ENCODE data around the gene VCAN. TPM values are rescaled to one million over a fixed set of nuclear protein-coding genes. Genes with fewer than 3 reads are reported as not detected.

VCAN gene
- polyA plus RNA-seq, 1 donor from 2014 or later: 1,185 TPM

DNA sequence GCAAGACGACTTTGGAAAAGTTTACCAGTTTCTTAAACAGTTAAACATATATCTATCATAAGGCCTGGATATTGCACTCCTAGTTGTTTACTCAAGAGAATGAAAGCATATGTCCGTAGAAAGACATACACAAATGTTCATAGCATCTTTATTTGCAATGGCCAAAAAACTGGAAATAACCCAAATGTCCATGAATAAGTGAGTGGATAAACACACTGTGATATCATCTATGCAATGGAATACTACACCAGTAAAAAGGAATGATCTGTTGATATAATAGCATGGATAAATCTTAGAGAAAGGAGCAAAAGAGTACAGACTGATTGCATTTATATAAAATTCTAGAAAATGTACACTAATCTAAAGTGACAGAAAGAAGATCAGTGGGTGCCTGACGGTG, 28.0 kb upstream of the VCAN start:
- no peaks in the 10 kb centered on the region for H3K9me3 ChIP-seq (ENCODE audit: low read length)
- no peaks in the 10 kb centered on the region for H3K79me2 ChIP-seq (replicated peaks; ENCODE audit: insufficient read depth, low read length)
- no peak overlapping the region for H3K9ac ChIP-seq (ENCODE audit: low read length)
- H3K27me3 ChIP-seq (ENCODE audit: insufficient read depth, low read depth, low read length): no peaks in the 10 kb centered on the region
- H4K20me1 ChIP-seq (ENCODE audit: insufficient read depth): no peaks in the 10 kb centered on the region
- no peaks in the 10 kb centered on the region for H3K9me2 ChIP-seq (ENCODE audit: insufficient read depth, low read length)
- no peak for TF ChIP-seq SMC3 (conservative IDR thresholded peaks at IDR 0.05; ENCODE audit: poor library complexity)
- TF ChIP-seq MXI1 (conservative IDR thresholded peaks at IDR 0.05; ENCODE audit: poor library complexity, severe bottlenecking): no peak
- TF ChIP-seq RAD21 (conservative IDR thresholded peaks at IDR 0.05): no peak
- no peak for TF ChIP-seq POLR2AphosphoS5 (IDR thresholded peaks at IDR 0.05)
- no peak for TF ChIP-seq EZH2 (IDR thresholded peaks at IDR 0.05; ENCODE audit: borderline replicate concordance, insufficient read depth, low read length, poor library complexity, severe bottlenecking)
- TF ChIP-seq EP300 (conservative IDR thresholded peaks at IDR 0.05; ENCODE audit: poor library complexity, severe bottlenecking): no peak
- no peak for TF ChIP-seq TAF1 (IDR thresholded peaks at IDR 0.05; ENCODE audit: low read depth)
- TF ChIP-seq, protein P1, sequence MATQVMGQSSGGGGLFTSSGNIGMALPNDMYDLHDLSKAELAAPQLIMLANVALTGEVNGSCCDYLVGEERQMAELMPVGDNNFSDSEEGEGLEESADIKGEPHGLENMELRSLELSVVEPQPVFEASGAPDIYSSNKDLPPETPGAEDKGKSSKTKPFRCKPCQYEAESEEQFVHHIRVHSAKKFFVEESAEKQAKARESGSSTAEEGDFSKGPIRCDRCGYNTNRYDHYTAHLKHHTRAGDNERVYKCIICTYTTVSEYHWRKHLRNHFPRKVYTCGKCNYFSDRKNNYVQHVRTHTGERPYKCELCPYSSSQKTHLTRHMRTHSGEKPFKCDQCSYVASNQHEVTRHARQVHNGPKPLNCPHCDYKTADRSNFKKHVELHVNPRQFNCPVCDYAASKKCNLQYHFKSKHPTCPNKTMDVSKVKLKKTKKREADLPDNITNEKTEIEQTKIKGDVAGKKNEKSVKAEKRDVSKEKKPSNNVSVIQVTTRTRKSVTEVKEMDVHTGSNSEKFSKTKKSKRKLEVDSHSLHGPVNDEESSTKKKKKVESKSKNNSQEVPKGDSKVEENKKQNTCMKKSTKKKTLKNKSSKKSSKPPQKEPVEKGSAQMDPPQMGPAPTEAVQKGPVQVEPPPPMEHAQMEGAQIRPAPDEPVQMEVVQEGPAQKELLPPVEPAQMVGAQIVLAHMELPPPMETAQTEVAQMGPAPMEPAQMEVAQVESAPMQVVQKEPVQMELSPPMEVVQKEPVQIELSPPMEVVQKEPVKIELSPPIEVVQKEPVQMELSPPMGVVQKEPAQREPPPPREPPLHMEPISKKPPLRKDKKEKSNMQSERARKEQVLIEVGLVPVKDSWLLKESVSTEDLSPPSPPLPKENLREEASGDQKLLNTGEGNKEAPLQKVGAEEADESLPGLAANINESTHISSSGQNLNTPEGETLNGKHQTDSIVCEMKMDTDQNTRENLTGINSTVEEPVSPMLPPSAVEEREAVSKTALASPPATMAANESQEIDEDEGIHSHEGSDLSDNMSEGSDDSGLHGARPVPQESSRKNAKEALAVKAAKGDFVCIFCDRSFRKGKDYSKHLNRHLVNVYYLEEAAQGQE (IDR thresholded peaks at IDR 0.05; ENCODE audit: borderline replicate concordance): no peak
- TF ChIP-seq, protein P2, sequence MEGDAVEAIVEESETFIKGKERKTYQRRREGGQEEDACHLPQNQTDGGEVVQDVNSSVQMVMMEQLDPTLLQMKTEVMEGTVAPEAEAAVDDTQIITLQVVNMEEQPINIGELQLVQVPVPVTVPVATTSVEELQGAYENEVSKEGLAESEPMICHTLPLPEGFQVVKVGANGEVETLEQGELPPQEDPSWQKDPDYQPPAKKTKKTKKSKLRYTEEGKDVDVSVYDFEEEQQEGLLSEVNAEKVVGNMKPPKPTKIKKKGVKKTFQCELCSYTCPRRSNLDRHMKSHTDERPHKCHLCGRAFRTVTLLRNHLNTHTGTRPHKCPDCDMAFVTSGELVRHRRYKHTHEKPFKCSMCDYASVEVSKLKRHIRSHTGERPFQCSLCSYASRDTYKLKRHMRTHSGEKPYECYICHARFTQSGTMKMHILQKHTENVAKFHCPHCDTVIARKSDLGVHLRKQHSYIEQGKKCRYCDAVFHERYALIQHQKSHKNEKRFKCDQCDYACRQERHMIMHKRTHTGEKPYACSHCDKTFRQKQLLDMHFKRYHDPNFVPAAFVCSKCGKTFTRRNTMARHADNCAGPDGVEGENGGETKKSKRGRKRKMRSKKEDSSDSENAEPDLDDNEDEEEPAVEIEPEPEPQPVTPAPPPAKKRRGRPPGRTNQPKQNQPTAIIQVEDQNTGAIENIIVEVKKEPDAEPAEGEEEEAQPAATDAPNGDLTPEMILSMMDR (IDR thresholded peaks at IDR 0.05; ENCODE audit: poor library complexity, severe bottlenecking): no peak
- H3K4me3 ChIP-seq (ENCODE audit: low read length): no peak overlapping the region
- H2AFZ ChIP-seq (ENCODE audit: low read depth, low read length): no peak overlapping the region
- no peaks in the 10 kb centered on the region for H3F3A ChIP-seq (ENCODE audit: insufficient read depth, low read length, poor library complexity, severe bottlenecking)
- H3K4me2 ChIP-seq (ENCODE audit: low read length): no peak overlapping the region
- no peaks in the 10 kb centered on the region for H3K36me3 ChIP-seq (ENCODE audit: insufficient read depth, low read length)
- H3K27ac ChIP-seq (ENCODE audit: low read length): no peak overlapping the region

DNA sequence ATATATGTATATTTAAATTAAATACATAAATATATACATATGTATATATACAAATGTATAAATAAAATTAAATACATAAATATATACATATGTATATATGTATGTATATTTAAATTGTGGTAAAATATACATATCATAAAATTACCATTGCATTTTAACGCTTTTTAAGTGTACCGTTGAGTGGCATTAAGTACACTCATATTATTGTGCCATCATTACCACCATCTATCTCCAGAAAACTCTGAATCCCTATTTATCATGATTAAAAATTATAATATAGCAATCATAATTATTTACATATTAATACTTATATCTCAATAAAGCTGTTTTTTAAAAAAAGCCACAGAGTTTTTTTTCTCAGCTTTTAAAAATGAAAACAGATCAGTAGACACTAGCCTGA, 27.1 kb upstream of the VCAN start:
- Histone ChIP-seq H3K4me2 (ENCODE audit: low read length) (no peak overlapping the region), H3K79me2 (replicated peaks; ENCODE audit: insufficient read depth, low read length) (no peaks in the 10 kb centered on the region), H3K4me3 (ENCODE audit: low read length) (no peak overlapping the region), H2AFZ (ENCODE audit: low read depth, low read length) (no peak overlapping the region), H3K9me2 (ENCODE audit: insufficient read depth, low read length) (no peaks in the 10 kb centered on the region), H3K27ac (ENCODE audit: low read length) (no peak overlapping the region), H3K9me3 (ENCODE audit: low read length) (no peaks in the 10 kb centered on the region), H3F3A (ENCODE audit: insufficient read depth, low read length, poor library complexity, severe bottlenecking) (no peaks in the 10 kb centered on the region), H3K27me3 (ENCODE audit: insufficient read depth, low read depth, low read length) (no peaks in the 10 kb centered on the region), H4K20me1 (ENCODE audit: insufficient read depth) (no peaks in the 10 kb centered on the region), H3K36me3 (ENCODE audit: insufficient read depth, low read length) (no peaks in the 10 kb centered on the region), H3K9ac (ENCODE audit: low read length) (no peak overlapping the region)
- no peak for TF ChIP-seq EZH2 (IDR thresholded peaks at IDR 0.05; ENCODE audit: borderline replicate concordance, insufficient read depth, low read length, poor library complexity, severe bottlenecking)
- TF ChIP-seq MXI1 (conservative IDR thresholded peaks at IDR 0.05; ENCODE audit: poor library complexity, severe bottlenecking): no peak
- TF ChIP-seq, protein P2 (IDR thresholded peaks at IDR 0.05; ENCODE audit: poor library complexity, severe bottlenecking): no peak
- no peak for TF ChIP-seq TAF1 (IDR thresholded peaks at IDR 0.05; ENCODE audit: low read depth)
- TF ChIP-seq POLR2AphosphoS5 (IDR thresholded peaks at IDR 0.05): no peak
- no peak for TF ChIP-seq RAD21 (conservative IDR thresholded peaks at IDR 0.05)
- no peak for TF ChIP-seq EP300 (conservative IDR thresholded peaks at IDR 0.05; ENCODE audit: poor library complexity, severe bottlenecking)
- no peak for TF ChIP-seq SMC3 (conservative IDR thresholded peaks at IDR 0.05; ENCODE audit: poor library complexity)
- TF ChIP-seq, protein P1 (IDR thresholded peaks at IDR 0.05; ENCODE audit: borderline replicate concordance): no peak

Data from neural cell (in vitro differentiated cells).